HG03103 (cell line): ENCODE measurements around the gene ARID4B.
"Not testable (repeated sequence)": the region's sequence is repeated elsewhere in the genome, so short reads cannot be mapped to it uniquely, and the experiment has no call there.

ENCODE experiments used
- ATAC-seq: cut with Tn5 transposase; IDR thresholded peaks from one replicate; pipeline ENCODE4 v1.9.1; 2021; ENCODE audit warnings: low read depth; ENCODE audit not compliant: unreplicated experiment

The ARID4B gene, protein sequence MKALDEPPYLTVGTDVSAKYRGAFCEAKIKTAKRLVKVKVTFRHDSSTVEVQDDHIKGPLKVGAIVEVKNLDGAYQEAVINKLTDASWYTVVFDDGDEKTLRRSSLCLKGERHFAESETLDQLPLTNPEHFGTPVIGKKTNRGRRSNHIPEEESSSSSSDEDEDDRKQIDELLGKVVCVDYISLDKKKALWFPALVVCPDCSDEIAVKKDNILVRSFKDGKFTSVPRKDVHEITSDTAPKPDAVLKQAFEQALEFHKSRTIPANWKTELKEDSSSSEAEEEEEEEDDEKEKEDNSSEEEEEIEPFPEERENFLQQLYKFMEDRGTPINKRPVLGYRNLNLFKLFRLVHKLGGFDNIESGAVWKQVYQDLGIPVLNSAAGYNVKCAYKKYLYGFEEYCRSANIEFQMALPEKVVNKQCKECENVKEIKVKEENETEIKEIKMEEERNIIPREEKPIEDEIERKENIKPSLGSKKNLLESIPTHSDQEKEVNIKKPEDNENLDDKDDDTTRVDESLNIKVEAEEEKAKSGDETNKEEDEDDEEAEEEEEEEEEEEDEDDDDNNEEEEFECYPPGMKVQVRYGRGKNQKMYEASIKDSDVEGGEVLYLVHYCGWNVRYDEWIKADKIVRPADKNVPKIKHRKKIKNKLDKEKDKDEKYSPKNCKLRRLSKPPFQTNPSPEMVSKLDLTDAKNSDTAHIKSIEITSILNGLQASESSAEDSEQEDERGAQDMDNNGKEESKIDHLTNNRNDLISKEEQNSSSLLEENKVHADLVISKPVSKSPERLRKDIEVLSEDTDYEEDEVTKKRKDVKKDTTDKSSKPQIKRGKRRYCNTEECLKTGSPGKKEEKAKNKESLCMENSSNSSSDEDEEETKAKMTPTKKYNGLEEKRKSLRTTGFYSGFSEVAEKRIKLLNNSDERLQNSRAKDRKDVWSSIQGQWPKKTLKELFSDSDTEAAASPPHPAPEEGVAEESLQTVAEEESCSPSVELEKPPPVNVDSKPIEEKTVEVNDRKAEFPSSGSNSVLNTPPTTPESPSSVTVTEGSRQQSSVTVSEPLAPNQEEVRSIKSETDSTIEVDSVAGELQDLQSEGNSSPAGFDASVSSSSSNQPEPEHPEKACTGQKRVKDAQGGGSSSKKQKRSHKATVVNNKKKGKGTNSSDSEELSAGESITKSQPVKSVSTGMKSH (N-terminal part only)

DNA sequence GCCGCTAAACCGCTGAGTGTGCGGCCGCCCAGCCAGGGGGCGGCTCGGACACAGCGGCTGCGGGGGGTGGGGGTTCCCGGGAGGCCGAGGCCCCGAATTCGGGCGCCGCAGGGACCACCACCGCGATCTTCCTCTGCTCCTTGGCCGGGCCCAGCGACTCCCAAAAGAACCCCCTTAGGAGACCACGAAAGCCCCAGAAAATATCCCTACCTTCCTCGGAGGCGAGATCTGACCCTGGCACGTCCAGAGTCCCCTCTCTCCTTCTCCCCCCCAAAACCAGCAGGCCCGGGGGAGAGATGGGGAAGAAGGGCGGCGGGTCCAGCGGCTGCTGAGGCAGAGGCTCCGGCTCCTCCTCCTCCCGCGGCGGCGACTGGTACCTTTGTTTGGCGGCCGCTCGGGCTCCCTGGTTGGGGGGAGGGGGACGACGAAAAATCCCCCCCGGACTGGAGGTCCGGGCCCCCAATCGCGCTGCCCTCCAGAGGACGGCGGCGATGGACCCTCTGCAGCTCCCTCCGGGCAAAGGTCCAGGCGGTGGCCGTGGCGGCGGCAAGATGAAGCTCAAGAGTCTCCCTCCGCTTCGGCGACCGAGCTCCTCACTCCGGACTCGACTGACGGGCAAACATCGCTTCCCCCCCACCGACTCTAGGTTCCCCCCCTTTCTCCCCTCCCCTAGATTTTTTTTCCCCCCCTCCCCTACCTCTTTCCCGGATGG lies at the start of gene ARID4B:
Gene ARID4B (minus strand): TSS at position 621 of the 712 bp plus-strand sequence. CDS start 1,260 bp downstream, outside the sequence.
- peak; percentile 1 for ATAC-seq

DNA sequence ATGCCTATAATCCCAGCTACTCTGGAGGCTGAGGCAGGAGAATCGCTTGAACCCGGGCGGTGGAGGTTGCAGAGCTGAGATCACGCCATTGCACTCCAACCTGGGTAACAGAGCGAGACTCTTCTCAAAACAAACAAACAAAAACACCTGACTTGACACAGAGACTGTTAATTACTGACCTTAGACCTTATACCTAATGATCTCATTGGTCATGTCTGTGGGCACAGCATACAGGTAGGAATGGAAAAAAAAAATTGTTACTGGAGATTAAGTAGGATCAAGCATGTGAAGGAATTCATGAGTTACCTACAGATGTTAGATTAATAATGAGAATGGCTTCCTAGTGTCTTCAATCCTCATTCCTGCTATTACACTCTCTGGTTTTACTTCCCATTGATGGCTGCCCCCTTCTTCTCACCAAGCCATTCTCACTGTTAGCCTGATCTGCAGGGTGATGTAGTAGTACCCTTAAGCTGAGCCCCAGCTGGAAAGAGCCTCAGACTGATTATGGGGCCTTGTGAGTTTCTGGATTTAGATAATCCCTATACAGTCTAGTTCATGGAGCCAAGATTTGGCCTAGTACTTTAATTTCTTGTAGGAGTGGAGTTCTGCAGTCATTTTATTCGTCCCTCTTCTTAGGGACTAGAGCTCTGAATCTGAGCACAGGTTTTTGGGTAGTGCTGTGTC lies 48.1 kb upstream of the ARID4B start:
- ATAC-seq: no peak

DNA sequence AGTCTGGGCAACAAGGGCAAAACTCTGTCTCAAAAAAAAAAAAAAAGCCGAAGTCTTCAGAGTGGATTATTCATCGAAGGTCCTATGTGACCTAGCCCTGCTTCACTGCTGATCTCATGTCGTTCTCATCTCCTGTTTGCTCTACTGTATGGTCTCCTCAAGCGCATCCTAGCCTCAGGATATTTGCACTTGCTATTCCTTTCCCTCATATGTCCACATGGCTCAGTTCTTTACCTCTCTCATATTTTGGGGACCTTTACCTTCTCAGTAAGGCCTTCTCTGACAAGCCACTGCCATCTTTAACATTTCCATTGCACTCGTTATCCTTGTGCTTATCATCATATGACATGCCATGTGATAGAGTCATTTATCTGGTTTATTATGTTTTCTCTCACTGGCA lies 41.8 kb upstream of the ARID4B start:
- ATAC-seq: no peak

DNA sequence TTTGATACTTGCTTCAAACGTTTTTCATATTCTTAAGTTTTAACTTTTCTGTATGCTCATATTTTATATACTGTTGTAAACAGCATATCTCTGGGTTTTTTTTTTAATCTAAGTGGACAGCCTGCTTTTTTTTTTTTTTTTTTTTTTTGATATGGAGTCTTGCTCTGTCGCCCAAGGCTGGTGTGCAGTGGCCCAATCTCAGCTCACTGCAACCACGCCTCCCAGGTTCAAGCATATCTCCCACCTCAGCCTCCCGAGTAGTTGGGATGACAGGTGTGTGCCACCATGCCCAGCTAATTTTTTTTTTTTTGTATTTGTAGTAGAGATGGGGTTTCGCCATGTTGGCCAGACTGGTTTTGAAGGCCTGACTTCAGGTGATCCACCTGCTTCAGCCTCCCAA lies 40.4 kb upstream of the ARID4B start:
- no peak for ATAC-seq

DNA sequence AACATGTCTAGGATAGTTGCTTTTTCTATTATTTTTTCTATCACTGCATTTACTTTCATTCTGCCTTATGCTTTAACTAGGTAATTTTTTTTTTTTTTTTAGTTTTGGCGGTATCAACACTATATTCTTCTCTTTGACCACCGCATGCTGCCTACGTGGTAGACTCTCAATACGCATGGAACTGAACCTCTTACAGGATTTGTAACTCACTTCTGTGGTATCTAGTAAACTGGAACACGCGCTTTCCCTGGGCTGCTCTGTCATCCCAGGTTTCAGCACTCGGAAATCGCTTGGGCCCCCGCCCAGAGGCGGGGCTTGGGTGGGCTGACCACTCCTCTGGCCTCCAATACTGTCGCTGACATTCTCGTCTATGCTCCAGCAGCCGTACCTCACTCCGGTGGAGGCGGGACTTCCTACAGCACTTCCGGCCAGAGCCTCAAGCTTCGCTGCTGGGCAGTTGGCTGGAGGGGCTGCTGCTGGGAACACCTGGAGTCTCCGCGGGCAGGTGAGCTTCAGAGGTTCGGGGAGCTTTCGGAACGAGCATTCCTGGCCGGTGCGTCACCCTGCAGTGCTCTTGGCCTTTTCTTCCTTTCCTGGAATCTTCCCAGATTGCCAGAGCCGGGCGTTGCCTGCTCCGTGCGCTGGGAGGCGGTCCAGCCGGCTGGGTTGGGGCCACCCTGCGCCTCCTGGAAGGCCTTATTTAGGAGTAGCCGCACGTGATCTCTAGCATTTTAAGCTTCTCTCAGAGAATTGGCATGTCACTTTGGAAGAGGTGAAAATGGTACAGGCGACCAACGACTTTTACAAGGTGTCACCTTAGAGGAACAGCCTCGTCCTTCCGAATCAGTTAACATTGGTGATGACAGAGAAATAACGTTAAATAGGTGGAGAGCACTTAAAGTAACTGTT lies 39.3 kb upstream of the ARID4B start, which contains the start of gene TBCE:
Gene TBCE (plus strand): TSS at position 428 of the 909 bp plus-strand sequence. CDS start 12,623 bp downstream, outside the sequence.
- peak; percentile 99 for ATAC-seq

DNA sequence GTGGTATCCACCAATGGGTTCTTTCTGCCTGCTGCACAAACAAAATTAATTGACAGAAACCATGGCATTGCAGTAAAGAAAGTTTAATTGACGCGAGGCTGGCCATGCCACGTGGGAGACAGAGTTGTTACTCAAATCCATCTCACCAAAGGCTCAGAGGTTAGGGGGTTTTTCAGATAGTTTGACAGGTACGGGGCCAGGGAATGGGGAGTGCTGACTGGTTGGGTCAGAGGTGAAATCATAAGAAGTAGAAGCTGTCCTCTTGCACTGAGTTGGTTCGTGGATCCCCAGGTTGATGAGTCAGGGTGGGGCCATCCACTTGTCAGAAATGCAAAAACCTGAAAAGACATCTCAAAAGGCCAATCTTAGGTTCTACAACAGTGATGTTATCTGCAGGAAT lies 38.3 kb upstream of the ARID4B start:
- ATAC-seq: no peak

DNA sequence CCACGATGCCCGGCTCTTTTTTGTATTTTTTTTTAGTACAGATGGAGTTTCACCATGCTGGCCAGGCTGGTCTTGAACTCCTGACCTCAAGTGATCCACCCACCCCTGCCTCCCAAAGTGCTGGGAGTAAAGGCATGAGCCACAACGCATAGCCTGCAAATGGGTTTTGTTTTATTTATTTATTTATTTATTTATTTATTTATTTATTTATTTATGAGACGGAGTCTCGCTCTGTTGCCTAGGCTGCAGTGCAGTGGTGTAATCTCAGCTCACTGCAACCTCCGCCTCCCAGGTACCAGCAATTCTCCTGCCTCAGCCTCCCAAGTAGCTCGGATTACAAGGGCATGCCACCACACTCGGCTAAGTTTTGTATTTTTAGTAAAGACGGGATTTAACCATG lies 36.2 kb upstream of the ARID4B start:
- ATAC-seq: not testable (repeated sequence)

DNA sequence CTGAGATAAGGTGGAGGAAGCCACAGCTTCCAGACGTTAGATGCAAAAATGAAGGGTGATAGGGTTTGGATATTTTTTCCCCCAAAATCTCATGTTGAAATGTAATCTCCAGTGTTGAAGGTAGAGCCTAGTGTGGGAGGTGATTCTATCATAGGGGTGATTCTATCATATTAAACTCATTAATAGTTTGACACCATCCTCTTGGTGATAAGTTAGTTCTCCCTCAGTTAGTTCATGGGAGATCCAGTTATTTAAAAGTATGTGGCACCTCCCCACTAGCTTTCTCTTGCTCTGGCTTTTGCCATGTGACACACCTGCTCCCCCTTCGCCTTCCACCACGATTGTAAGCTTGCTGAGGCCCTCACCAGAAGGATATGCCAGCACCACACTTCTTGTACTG lies 30.9 kb upstream of the ARID4B start:
- ATAC-seq: no peak

DNA sequence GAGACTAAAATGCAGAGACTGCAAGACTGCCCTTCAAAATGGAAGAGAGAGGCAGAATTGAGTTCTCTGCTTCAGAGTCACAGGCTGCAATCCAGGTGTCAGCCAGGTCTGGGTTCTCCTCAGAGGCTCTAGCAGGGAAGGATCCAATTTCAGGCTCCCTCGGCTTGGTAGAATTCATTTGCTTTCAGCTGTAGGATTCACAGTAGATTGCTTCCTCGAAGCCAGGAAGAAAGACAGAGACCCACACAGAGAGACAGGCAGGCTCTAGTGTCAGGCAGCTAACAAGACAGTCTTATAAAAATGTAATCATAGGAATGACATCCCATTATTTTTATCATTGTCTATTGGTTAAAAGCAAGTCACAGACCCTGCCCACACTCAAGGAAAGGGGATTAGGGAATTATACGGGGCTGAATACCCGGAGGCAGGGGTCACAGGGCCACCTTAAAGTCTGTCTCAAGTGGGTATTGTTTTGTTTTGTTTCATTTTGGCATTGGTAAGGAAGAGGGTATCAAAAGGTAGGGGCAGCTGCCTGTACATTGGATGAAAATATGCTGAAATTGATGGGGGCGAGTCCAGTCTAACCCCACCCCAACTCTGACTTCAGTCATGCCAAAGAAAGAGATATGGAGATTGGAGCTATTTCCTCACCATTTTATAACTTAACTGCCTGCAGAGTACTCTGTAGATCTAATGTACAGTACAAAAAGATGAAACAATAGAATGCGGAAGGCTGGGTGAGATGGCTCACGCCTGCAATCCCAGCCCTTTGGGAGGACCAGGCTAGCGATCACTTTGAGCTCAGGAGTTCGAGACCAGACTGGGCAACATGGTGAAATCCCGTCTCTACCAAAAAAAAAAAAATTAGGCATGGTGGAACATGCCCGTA lies 29.8 kb upstream of the ARID4B start:
- no peak for ATAC-seq

DNA sequence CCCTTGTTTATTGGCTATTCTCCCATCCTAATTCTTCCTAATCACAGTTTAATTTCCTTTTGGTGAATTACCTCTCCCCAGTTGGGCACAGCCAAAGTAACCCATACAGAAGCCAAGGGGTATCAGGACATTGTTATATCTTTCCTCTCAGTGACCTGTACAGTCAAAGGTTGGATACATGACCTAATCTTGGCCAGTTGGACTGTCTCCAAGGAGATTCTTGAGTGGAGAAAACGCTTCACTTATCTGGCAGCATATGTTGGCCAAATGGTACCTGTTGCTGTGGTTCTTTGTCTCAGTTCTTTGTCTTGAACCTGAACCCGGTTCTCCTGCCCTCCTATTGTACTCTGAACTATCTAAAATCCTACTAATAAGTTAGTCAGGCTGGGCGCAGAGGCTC lies 23.9 kb upstream of the ARID4B start:
- no peak for ATAC-seq

DNA sequence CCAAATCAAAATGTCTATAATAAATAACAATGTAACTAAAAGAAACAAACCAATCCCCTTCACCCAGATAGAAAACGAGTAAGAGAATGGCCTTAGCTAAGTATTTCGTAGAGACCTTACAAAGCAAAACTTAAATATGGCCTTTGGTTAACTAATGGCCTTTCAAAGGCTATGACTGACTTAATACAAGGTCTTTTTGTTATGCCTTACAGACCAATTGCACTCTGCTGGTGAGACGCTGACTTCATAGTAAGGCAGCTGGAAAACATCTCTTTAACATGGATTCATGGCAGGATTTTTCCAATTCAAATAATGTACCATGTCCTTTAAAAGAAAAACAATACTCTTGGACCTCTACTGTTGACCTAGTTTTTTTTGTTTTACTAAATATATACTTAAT lies 23.5 kb upstream of the ARID4B start:
- no peak for ATAC-seq

DNA sequence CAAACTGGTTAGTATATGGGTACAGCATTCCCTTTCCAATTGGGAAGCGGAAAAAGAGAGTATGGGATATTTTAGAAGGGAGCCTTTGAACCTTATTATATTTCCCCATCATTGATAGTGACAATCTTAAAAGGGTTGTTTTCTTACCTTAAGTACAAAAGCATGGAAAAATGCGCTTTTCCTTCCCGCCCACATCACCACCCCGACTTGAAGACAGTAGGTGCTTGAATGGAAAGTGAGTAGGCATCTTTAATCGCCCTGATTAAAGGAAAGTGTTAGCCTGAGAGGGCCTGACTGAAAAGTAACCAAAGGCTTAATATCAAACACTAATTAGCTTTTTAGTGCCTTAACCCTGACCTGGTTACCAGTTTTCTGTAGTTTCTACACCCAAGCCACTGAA lies 15.7 kb upstream of the ARID4B start:
- no peak for ATAC-seq

DNA sequence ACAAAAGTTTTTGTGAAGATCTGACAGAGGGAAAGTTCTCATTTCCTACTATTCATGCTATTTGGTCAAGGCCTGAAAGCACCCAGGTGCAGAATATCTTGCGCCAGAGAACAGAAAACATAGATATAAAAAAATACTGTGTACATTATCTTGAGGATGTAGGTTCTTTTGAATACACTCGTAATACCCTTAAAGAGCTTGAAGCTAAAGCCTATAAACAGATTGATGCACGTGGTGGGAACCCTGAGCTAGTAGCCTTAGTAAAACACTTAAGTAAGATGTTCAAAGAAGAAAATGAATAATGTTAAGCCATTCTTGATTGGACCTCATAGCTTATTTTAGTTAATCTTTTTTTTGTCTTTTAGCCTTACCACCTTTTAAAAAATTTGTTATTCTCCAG lies 14.5 kb upstream of the ARID4B start:
- ATAC-seq: no peak

DNA sequence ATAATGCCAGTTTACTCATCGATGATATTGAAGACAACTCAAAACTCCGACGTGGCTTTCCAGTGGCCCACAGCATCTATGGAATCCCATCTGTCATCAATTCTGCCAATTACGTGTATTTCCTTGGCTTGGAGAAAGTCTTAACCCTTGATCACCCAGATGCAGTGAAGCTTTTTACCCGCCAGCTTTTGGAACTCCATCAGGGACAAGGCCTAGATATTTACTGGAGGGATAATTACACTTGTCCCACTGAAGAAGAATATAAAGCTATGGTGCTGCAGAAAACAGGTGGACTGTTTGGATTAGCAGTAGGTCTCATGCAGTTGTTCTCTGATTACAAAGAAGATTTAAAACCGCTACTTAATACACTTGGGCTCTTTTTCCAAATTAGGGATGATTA lies 14.1 kb upstream of the ARID4B start:
- no peak for ATAC-seq

DNA sequence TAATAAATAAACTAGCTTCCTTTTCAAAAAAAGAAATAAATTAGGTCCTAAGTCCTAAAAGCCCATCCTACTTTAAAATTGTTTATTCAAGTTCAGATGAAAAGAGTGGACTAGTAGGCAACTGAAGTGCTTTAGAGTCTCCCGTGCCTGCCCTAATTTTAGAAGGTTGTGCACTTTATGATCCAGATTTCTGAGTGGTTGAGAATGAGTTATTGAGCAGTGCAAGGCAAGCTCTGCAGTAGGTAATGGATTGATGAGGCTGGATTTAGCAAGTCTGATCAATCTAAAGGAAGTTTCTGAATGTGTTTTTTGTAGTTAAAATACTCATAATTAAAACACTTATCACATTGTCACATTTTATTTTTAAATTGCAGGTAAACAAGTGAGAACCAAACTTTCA lies 13.4 kb upstream of the ARID4B start:
- no peak for ATAC-seq

DNA sequence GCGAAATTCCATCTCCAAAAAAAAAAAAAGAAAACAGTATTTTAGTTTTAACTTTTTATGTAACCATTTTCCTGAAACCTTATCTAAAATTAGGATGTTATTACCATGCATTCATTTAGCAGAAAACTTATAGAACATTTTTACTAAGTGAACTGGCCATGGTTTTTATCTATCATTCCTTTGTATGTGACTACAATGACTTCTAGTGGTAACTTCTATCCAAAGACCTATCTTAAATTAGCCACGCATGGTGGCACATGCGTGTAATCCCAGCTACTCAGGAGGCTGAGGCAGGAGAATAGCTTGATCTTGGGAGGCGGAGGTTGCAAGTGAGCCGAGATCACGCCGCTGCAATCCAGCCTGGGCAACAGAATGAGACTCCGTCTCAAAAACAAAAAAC lies 11.8 kb upstream of the ARID4B start:
- ATAC-seq: no peak

DNA sequence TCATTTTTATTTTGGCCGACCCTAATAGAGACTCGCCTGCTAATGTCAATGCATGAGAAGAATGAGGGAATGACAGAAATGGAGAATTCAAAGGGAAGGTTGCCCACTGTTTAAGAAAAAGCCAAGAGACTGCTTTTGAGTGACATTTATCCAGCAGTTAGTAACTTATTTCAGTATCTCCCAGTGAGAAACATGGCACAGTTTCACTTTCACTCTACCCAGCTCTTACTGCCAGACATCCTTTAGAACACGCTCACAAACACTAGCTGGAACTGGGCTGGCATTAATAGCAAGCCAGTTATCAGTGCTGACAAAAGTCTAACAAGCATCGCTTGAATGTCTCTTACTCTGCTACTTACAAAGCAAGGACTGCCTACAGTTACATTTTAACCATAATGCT lies 8.9 kb upstream of the ARID4B start:
- no peak for ATAC-seq

DNA sequence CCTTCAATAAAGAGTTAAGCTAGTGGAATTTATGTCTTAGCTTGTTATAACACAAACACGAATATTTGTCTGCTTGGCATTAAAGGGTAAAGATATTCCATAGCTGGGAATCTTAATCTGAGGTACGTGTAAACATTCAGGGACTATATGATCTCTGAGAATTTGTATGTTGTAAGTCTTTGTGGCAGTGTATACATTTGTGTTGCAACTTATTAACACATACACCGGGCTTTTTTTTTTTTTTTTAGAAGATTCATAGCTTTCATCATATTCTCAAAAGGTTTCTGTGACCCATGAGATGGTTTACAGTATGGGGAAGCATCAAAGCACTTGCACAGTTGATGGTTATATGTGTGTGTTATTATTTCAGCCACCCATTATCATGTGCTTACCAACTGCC lies 3.4 kb upstream of the ARID4B start:
- no peak for ATAC-seq
